Measurements from ENCODE around the gene ANO2. TPM values are rescaled to one million over a fixed set of nuclear protein-coding genes. Genes with fewer than 3 reads are reported as not detected.

The ANO2 gene
- total RNA-seq, 1 experiment from 2014 or later = 2.9 TPM

- no peak for DNase-seq (ENCODE audit: low read depth)
Observed at GRCh38 chr12:5916785-5917290, 28.2 kb downstream of the ANO2 start.

DNA sequence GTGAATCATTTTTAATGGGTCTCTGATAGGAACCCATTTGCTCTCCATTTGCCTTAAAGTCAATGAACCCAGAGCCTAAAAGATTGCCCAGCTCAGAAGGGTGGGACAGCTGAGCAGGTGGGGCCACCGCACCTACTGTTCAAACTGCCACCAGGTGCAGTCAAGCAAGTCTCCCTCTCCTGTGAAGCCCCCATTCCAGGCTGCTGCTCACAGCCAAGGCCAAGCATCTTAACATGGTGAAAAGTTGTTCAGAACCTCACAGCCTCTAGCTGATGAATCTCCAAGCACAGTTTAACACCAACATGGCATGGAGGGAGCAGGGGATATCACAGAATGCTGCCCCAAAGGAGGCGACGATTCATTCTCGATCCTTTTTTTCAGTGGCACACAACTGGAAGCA is 29.5 kb downstream of the ANO2 start:
- no peak for DNase-seq (ENCODE audit: low read depth)

- DNase-seq (ENCODE audit: low read depth) = no peak
Observed at GRCh38 chr12:5914387-5915149, 30.5 kb downstream of the ANO2 start.

DNA sequence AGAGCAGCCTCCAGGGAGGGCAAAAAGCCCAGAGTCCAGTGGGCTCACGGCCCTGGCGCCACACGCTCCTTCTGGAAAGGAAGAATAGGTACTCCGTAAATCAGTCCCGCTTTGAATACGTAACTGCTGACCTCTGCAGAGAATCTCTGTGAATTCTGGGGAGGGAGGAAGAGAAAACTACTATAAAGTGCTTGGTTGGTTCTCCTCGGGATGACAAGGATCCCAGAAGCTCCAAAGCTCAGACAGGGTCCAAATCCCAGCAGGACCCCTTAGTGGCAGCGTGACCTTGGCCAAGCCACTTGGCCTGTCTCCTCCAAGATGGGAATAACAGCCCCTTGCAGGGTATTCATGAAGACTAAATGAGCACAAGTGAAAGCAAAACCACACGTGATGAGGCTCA is 31.7 kb downstream of the ANO2 start:
- no peak for DNase-seq (ENCODE audit: low read depth)

DNA sequence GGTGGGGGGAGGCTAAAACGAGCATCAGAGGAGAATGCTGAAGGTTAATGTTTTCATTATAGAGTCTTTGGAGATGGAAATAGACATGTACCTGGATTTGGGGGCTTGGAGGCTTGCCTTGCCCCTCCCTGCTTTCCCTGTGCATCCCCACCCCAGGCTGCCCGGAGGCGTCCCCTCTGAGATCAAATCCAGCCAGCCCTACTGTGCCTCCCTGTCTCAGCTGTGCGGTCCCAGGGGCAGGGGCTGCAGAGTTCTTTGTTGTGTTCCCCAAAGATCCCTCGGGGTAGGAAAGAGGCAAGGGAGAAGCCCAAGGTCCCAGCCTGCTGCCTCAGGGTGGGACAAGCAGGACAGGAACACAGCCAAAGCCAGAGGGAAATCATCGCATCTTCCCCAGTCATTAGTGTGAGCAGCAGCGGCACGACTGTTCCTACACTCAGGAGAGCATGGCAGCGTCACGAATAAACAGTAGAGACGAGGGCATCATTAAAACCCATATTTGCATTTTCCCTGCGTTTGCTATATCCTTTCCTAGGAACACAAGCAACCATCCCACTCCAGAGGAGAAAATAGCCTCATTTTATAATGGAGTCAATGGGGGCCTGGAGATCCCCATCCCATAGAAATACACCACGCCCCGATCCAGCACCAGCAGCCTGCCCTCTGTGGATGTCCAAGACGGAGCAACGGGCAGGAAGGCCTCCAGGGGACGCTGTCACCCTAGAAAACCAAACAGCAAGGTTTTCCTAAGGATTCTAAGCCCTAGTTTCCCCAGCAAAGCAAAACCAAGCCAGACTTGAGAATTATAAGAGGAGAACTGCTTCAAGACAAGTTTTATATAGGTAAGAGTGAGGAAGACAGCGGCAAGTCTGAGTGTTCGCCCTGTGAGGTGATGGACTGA is 32.4 kb downstream of the ANO2 start:
- no peak for DNase-seq (ENCODE audit: low read depth)

DNA sequence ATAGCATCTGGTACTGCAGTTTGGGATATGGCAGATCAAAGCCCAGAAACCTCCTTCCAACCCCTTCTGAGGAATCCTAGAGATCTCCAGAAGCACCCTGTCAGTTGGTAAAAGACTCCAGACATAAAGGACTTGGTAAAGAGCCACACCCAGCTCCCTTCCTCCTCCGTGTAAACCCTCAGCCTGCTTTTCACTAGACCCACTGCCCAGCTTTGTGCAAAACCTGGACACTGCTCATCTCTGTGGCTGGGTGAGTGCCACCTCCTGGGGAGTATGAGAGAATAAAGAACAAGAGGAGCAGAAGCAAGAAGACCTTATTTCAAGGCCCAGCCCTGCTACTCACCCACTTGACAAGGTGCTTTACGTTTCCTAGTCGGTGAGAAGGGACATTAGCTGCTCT is 33.0 kb downstream of the ANO2 start:
- DNase-seq (ENCODE audit: low read depth) = no peak

GRCh38 chr12:5910790-5911548 is 34.1 kb downstream of the ANO2 start:
- no peak for DNase-seq (ENCODE audit: low read depth)

DNA sequence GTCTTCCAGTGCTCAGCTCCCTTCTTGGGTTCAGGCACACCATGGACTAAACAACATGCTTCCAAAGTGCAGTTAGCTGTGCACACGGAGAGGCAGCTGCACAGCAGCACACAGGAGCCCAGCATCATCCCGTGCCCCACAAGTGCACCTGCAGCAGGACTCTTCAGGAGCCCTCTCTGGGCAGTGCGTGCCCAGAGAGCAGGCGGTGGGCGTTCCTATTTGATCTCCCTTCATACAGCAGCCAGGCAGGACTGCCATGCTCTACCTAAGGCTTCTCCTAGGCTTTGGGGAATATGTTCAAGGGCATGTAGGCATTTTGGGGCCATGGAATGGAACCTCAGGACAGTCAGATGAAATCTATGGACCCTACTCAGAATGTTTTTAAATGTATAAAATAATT is 35.5 kb downstream of the ANO2 start:
- DNase-seq (ENCODE audit: low read depth) = no peak

DNA sequence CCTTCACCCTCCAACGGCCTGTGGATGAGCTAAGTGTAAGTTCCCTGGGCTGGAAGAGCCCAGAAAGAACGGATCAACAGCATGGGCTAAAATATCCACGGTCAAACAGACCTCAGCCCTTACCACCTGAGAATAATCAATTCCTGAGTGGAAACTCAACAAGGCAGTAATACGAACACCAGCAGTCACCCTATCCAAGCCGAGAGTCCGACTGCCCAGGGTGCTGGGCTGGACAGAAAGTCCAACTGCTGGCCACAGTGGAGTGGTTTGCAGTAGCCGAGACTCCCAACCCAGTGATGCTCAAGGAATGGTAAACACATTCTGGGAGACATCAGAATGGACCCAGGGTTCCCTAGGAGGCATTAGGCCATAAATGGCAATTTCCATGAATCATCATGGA is 36.8 kb downstream of the ANO2 start:
- DNase-seq (ENCODE audit: low read depth) = no peak

- no peak for DNase-seq (ENCODE audit: low read depth)
Observed at GRCh38 chr12:5907807-5908206, 37.3 kb downstream of the ANO2 start.

DNA sequence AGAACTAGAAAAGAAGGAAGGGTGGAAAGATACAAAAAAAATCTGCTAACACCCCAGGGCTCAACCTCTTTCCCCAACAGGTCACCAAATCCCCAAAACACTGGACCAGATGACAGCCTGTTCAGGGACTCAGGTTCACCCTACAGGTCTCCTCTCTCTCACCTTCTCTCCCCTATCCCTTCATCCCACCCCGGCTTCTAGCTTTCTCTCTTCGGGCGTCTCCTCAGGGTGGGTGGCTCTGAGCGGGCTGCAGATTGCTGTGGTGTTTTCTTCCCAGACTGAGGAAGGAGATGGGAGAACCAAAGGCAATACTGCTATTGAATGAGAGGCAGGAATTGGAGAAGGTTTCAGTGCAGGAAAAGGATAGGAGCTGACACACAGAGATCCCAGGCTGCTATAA is 39.3 kb downstream of the ANO2 start:
- DNase-seq (ENCODE audit: low read depth) = no peak

GRCh38 chr12:5904969-5905368 is 40.1 kb downstream of the ANO2 start:
- no peak for DNase-seq (ENCODE audit: low read depth)

GRCh38 chr12:5904441-5904840 is 40.6 kb downstream of the ANO2 start:
- DNase-seq (ENCODE audit: low read depth) = no peak

DNA sequence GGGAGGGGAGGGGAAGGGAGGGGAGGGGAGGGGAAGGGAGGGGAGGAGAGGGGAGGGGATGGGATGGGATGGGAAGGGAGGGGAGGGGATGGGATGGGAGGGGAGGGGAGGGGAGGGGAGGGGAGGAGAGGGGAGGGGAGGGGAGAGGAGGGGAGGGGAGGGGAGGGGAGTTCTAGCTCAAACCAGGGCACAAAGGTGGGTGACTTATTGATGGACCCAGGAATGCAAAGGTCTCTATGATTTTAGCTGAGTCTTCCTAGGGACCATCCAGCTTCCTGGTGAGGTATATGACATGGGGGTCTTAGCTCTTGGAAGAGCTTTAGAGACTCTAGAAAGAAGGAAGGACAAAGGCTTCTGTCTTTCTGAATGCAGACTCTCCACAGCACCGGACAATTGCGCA is 42.3 kb downstream of the ANO2 start:
- DNase-seq (ENCODE audit: low read depth) = no peak

DNA sequence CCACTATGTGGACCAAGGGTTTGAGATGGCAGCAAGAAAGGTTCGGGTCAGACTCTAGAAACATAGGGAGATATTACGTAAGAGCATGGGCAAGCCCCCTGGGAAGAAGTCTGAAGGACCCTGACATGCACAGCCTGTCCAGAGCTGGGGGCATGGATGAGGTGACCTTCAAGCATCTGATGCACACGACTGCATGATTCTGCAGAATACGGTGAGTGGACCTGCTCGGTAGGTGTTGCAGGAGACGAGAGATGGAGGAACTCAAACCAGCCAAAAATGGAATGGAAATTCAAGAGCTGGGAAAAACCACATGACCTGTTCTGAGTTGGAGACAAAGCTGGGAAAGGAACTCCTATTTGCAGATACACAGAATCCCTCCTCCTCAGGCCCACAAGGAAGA is 43.6 kb downstream of the ANO2 start:
- DNase-seq (ENCODE audit: low read depth) = no peak

DNA sequence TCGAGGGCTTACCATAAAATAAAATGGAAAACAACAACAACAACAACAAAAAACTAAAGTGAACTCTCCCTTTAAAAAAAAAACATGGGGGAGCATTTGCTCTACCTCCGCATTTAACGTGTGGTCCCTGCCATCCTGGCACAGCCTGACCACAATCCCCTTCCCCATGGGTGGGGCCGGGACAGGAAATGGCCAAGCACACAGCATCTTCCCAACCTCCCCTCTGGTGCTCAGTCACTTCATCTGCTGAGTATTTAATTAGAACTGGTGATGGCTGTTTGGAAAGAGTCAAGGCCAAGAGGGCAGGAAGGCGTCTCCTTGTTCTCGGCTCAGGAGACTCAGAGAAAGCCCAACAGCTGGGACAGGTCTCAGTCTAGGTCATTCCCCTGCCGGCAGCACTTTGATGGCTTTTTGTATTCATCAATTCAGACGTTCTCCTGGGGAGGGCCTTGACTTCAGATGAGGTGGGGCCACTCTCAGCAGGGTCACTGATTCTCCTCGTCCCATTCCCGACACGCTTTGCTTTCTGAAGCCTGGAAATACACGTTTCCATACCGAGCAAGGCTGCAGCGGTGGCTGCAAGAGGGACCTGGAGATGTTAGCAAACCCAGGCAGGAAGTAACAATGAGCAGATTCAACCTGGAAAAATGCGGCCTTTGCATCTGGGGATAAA is 44.4 kb downstream of the ANO2 start:
- no peak for DNase-seq (ENCODE audit: low read depth)

DNA sequence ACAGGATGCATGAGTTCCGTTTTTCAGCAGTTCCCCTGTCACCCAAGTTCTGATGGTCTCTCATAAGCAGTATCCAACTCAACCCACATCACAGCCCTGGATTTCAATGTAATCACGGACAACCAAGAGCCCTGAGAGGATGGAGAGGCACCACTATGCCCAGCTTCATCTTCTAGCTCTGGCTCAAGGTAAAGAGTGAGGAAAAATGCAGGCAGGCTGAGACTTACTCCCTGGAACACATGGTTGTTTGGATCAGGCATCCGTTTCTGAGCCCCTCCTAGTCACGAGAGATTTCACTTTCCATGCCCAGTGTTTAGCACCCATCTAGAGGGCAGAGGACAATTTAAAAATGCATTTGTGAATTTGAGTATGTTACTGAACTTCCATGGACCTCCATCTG is 45.0 kb downstream of the ANO2 start:
- DNase-seq (ENCODE audit: low read depth) = no peak

DNA sequence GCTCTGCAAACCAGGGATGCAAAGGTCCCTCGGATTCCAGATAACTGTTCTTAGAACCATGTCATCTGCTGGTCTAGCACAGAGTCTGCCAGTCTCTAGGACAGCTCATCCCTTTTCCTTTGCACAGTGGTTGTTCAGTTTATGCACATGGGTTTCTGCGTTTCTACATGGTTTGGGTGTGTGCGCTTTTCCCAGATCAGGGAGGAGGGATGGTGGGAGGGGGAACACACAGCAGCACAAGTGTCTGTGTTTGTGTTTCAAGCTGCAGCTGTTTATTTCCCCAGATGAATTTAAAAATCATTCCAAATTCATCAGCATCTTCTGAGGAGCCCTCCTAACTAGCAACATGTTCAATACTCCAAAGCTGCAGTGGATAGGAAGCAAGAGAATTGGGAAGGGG is 45.4 kb downstream of the ANO2 start:
- no peak for DNase-seq (ENCODE audit: low read depth)

- DNase-seq (ENCODE audit: low read depth) = peak; percentile 2
Observed at GRCh38 chr12:5898874-5899273, 46.2 kb downstream of the ANO2 start.

DNA sequence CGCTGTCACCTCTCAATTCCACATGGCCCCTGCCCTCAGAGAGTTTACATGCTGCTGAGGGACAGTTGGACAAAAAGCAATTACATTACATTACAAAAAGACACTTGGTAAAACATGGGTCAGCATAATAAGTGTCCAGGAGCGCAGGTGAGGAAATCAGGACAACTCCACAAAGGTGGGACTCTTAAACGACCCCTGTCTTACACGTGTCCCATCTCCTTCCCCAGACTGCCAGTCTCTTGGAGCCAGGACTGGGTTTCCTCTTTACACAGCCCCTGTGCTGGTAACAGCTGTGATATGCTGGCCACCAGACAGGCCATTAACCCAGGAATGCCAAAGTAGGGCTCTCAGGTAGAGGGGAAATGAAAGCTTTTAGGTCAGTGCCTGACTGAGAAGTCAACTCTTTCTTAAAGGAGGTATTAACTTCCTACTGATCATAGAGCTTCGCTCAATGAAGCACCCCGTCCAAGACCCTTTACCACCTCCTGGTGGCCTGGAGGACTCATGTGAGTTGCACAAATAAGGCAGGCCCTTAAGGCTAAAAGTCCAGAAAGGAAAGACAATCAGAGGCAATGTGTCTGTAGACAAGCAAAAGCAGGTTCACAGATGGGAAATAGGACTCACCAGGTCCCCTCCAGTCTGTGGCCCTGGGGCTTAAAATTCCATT is 55.5 kb downstream of the ANO2 start:
- peak; percentile 6 for DNase-seq (ENCODE audit: low read depth)

- no peak for DNase-seq (ENCODE audit: low read depth)
Observed at GRCh38 chr12:5888816-5889315, 56.2 kb downstream of the ANO2 start.

Measured in RPMI7951 (cell line).